Measurements from ENCODE around the gene BBS9.

Gene BBS9

DNA sequence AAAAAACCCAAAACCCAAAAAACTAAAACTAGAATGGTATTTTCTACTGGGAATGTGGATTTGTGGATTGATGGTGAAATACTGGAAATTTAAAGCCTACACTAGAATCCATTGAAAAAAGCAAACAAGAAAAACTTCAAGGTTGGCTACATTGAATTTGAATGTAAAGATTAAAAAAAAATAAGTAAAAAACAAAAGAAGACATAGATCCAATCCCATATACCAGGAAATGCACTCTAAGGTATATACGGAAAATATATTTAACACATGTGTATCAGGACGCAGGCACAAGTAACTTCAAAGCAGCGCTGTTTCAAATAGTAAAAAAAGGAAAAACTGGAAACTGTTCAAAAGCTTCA is 754 bp upstream of the BBS9 start:
- DNase-seq, result no peak

DNA sequence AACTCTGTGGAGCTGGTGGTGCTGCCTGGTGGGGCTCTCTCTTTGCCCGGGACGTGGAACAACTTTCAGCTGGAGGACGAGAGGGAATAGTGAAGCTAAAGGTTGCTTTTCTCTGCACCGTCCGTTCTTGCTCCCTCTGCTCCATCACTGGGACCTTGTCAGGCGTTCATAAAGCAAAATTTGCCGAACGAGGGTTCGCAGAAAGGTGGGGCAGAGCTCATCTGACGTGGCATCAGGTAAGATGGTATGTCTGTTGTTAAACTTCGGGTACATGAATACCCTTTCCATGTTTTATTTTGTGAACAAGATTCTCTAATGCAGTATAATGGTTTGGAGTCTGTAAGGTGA is 416 bp downstream of the BBS9 start:
- DNase-seq, result no peak

DNA sequence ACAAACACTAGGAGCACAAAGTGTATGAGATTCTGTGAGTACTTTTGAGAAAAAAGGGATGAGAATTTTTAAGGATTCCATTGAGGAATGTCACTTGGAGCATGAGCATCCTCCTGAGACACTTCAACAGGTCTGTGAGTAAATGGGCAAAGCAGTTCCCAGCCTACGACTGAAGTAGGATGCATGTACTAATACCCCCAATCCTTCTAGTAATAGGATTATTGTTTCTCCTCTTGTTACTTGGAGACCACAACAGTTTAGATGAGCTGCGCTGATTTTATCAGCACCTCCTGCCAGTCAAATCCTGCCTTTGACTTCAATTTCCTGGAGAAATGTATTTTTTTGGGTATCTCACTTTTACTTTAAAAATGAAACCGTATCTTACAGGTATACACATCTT is 820 bp downstream of the BBS9 start:
- no peak for DNase-seq

DNA sequence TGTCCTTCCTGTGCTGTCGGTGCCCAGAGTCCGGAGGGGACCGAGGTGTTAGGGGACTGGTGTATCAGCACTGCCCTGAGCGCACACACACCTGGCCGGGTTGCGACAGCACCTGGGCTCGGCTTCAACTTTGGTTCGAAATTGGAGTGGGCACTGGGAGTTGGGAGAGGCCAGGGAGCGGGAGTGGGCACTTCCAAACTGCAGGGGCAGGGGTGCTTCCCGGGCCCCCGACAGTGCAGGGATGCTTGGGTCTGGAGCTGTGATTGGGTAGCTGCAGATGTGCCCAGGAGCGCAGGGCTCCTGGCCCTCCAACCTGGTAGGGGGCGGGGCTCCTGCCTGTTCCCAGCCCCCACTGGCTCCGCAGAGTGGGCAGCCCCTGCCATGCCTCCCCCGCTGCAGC is 7.7 kb downstream of the BBS9 start:
- DNase-seq, result no peak

DNA sequence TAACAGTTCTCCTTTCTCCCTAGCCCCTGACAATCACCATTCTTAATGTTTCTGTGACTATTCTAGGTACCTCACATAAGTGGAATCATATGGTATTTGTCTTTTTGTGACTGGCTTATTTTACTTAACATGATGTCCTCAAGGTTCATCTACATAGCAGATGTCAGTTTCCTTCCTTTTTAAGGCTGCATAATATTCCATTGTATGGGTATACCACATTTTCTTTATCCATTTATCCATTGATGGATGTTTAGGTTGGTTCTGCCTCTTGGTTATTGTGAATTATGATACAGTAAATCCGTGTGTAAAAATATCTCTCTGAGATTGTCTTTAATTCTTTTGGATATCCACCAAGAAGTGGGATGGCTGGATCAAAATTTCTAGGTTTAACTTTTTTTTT is 13.2 kb downstream of the BBS9 start:
- DNase-seq, result no peak

DNA sequence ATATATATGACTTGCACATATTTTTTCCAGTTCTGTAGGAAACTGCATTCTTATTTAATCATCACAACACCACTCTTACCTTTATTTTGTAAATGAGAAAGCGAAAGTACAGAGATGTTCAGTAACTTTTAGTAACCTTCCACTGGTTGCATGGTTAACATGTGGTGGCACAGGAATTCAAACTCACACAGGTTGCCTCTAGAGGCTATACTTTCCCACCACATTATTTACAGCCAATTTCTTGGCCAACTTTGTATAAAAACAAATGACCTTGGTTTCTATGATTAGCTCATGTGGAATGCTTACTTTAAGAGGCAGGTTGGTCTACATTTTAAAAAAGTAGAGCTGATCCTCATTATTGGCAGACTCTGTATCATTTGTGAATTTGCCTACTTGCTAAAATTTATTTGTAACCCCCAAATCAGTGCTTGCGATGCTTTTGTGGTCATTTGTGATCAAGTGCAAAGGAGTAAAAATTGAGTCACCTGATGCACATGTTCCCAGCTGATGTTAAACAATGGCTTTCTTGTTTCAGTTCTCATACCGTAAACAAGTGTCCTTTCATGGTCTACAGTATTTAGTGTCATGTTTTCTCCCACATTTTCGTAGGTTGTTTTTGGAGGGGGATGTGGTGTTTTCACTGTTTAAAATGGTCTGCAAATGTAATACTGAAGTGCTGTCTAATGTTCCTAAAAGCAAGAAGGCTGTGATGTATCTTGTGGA is 14.8 kb downstream of the BBS9 start:
- DNase-seq, result no peak

DNA sequence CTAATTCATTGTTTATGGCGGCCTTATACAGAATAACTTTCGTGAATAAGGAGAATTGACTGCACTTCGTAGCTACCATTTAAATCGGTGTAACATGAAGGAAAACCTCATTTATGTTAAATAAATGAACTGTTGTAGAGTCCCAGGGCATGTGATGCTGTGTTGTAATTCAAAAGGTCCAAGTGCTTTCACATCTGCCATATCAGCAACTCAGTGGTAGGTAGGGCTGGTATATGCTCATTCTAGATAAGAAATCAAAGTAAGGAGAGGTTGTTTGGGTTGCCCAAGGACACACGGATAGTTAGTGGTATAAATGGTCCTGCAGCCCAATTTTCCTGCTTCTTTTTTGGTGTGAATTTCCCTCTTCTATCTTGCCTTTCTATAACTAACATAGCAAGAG is 15.8 kb downstream of the BBS9 start:
- DNase-seq, result no peak

DNA sequence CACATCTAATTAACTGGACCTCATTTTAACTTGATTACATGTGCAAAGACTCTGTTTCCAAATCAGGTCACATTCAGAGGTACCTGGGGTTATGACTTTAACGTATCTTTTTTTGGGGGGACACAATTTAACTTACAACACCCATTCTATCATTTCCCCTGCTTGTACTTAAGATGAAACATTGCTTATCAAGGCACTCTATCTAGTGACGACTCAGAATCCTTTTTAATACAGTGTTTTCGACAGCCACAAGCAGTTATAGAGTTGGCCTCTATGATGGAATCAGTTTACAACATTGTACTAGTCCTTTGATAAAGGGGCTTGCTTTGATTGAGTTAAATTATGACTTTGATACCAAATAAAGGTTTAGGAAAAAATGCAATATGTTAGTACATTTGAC is 22.7 kb downstream of the BBS9 start:
- DNase-seq, result no peak

DNA sequence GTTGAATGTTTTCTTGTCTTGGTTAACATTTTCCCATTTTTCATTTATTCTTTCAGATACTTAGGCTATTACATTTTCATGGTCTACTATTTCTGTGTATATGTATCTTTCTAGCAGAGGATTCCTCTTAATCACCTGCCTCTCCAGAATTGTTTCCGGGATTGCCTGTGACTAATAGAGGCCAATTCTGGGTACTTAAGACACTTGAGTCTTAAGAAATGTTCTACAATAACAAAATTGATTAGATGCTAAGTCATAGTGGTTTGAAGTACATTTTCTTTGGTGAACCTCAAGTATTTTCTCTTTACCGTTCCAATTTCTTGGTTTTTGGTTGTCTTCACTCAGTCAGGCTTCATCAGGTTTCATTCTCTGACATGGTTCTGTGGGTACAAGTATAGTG is 26.4 kb downstream of the BBS9 start:
- DNase-seq, result no peak

DNA sequence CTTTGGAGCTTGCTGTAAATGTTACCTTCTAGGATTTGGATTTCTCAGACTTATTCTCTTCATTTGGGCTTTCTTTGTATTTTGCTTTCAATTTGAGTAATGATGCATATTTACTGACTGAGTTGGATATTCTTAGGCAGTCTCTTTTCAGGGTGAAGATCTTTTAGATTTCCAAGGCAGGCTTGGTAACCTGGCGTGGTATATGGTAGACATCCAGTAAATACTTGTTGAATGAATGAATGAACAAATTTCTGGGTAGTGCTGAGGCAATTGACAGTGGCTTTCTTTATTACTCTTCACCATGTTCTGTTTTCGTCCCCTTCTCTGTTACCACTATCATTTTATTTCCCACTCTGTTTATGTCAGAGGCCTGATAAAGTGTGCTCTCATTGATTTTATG is 27.1 kb downstream of the BBS9 start:
- no peak for DNase-seq

DNA sequence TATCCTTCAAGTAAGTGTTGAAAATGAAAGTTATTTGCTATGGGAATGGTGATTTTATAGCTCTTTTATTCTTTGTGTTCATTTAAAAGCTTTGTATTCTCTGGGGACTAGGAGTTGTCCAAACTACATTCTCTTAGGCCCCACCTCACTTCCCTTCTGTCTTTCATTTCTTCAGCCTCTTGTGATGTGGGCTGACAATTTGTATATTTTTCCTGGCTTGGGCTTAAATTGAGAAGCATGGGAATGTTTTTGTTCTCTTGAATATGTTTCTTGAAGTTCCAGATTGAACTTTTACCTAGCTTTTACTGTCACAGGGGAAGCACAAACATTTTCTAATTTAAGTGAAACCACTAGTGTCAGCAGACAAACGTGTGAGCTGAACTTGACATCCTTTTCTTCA is 27.9 kb downstream of the BBS9 start:
- DNase-seq, result no peak

DNA sequence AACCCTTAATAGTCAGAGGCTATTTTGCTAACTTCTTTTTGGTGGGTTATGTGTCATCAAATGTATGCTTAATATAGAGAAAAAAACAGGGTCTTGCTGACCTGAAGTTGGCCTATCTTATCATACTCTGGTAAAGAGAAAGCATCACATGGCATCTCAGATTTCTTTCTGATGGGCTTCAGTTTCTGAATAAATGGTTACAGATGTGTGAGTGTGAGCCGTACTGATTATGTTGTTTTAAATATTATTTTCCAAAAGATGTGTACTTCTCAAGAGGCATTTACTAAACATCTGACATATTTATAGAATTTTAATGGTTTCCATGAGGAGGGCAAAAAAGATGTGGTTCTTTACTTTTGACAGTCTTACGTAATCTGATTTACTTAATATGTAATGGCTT is 28.4 kb downstream of the BBS9 start:
- DNase-seq, result no peak

DNA sequence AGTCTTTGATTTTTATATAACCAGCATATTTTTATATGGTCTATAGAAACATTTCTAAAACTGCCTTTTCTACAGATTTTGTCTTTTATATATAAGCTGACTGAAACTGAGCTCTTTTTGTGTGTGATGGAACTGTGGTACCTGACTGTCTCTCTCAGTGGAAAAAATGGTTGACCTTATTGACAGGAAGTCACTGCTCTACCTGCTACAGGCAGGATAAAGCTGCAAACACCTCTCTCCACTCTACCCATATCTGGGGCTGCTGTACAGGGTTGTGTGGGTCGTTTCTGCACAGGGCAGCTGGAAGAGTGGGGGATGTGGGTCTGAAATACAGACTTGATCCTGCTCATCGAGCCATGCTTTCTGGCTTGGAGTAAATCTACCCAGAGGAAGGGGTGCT is 48.5 kb downstream of the BBS9 start:
- DNase-seq, result no peak

DNA sequence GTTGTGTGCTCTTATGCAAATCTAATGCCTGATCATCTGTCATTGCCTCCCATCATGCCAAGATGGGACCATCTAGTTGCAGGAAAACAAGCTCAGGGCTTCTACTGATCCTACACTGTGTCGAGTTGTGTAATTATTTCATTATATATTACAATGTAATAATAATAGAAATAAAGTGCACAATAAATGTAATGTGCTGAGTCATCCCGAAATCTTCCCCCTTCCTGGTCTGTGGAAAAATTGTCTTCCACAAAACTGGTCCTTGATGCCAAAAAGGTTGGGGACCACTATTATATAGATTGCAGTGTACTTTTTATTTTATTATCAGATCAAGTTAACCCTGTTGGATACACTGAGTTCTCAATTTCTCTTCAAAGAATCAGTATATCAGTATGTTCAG is 50.2 kb downstream of the BBS9 start:
- DNase-seq, result no peak

DNA sequence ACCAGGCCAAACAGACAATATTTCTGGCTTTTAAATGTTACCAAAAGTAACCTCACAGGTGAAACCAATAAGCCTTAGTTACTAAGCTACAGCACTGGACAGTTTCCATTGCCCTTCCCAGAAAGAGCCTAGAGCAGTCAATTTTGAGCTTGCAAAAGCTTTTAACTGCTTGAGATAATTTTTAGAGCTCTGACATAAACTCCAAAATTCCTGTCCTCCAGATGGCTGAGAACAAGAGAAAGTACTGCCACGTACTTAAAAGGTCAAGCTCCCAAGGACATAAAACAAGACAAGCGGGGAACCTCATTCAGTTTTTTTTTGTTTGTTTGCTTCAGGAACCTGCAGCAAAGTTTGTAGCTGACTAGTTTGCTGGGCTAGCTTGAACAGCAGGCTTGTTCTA is 54.1 kb downstream of the BBS9 start:
- no peak for DNase-seq

DNA sequence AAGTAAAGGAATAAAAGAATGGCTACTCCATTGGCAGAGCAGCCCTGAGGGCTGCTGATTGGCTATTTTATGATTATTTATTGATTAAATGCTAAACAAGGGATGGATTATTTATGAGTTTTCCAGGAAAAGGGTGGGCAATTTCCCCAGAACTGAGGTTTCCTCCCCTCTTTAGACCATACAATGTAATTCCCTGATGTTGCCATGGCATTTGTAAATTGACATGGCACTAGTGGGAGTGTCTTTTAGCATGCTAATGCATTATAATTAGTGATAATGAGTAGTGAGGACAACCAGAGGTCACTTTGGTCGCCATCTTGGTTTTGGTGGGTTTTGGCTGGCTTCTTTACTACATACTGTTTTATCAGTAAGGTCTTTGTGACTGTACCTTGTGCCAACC is 55.5 kb downstream of the BBS9 start:
- DNase-seq, result no peak

DNA sequence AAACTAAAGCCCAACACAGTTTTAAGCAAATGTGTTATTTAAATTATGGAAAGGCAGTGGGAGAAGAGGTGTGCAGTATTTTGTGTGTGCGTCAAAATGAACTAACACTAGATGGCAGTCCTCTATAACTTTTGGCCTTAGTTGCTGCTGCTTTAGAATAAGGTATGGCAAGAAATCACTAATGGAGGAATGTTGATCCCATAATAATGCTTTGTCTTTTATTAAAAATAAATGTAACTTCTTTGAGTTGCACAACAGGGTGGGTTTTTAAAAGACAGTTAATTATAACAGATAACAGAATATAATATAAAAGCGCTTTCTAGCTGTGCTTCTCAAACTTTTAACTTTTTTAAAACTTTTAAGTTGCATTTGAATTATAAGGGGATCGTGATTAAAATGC is 56.4 kb downstream of the BBS9 start:
- DNase-seq, result no peak

DNA sequence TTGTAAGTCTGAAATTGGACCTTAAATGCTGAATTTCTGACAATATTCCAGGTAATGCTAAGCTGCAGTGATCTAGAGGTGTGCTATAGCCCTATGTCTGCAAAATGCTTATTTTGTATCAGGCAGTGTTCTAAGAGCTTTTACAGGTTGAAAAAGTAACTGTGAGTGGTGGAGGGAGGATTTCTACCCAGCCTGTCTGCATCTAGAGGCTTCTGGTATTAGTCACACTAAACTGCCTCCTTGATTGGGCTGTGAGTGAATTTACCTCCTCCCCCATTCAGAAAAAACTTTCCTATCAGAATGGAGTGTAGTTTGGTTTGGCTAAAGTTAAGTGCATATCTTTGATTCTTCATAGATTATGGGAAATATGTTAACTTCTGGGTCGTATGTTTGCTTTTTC is 56.8 kb downstream of the BBS9 start:
- no peak for DNase-seq

DNA sequence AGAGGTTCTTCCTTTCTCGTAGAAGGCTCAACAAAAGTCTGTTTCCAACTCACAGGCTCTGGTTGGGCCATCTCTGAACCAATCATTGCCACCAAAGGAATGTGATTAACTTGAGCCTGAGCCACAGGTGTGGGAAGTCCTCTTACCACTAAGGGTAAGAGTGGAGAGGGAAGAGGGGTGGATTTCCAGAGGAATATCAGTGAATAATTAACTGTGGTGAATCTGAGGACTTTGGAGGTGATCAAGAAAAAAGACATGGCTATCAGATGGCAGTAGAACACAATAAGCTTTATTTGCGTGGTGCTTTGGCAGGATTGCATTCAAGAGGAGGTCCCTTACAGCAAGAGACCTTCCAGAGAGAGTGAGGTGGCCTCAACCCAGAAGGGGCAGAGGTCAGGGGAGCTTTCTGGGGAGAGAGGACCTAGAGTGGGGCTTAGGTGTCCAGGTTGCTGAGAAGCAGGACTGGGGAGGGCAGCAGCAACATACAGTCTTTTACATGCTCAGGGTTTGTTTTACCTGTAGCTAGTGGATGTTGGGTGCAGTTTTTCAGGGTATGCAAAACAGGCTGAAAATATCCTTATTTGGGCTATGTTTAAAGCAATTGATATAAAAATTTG is 61.4 kb downstream of the BBS9 start:
- no peak for DNase-seq

DNA sequence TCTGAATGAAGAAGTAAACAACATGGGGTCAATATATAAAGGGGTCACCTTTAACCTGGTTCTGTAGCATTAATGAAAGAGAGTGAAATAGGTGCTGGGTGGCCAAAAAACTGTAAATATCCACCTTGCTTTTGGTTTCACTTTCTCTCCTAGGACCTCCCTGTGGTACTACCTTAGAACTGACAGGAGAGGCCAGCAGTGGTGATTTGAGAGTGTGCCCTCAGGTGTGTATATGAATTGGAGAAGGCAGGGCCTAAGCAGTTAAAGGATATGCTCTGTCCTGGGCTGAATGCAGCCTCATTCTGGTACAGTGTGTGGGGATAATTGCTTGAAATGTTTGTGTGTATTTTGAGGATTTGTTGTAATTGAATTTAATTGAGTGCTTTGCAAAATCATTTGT is 62.0 kb downstream of the BBS9 start:
- DNase-seq, result no peak

DNA sequence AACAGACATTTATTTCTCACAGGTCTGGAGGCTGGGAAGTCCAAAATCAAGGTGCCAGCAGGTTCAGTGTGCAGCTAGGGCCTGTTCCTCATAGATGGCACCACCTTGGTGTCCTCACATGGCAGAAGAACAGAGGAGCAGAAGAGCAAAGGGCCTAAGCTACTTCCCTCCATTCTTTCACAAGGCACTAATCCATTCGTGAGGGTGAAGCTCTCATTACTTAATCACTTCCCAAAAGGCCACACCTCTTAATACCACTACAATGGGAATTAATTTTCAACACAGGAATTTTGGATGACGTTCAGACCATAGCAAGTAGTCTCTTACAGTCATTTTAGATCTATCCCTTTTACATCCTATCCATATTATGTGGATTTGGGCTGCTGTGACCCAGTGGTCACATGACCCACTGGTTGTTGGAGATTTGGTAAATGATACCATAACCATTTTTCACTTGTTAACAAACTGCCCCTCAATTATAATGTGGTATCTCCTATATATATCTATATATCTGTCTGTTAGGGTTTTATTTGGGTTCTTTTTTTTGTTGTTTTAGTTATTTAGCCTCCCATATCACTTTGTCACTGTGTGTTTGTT is 63.4 kb downstream of the BBS9 start:
- DNase-seq, result no peak

DNA sequence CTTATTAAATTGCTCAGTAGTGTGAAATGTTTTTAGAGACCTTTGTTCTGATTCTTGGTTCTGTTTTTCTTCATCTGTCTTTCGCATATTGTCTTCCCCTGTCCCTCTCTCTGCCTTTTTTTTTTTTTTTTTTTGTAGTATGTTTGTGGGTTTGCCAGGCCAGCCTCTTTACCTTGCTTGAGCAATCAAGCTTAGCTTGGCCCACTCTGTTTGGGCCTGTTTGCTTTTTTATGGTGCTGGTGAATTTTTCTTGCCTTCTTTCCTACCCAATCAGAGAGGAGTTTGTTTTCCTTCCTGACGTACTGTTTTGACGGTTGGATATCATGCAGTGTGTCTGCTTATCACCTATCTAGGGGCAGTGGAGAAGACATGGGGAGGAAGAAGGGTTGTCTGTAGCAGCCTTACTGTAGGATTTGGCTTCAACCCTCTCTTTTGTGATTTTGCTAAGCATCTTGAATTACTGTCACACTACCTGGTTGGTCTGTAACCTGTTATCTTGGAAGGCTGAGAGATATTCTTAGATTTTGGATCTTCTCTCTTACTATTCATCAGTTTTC is 64.0 kb downstream of the BBS9 start:
- DNase-seq, result no peak

DNA sequence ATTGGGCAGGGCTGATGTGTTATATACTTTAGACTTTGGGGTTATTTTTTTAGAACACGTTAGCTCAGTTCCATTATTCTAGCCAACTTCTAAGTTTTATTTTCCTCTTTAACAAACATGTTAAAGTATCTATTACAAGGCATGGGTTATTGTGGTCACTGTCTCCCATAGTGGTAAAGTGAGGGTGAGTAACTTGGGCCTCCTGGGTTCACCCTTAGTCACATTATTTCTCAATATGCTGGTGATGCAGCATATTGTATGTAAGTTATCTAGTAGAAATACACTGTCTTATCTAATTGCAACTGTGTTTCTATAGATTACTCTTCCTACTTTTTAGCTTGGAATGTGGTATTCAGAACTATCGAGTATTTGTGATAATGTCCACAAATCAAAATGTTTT is 65.9 kb downstream of the BBS9 start:
- DNase-seq, result no peak

DNA sequence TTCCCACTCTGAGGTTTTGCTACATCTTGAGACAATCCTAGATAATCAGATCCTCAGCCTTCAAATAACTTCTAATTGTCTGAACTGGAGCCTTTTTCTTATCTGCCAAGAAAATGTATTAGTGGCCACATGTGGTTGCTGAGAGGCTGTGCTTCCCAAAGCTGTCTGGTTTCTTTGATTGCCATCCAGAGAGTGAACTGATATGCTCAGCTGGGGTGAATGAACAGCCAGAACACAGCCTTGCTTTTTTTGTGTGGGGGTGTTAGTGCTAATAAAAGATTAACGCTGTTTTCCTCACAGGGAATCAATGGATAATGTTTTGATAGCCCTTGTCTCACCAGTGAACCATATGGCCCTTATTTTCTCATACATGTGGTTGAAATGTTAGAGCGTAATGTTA is 66.9 kb downstream of the BBS9 start:
- no peak for DNase-seq

DNA sequence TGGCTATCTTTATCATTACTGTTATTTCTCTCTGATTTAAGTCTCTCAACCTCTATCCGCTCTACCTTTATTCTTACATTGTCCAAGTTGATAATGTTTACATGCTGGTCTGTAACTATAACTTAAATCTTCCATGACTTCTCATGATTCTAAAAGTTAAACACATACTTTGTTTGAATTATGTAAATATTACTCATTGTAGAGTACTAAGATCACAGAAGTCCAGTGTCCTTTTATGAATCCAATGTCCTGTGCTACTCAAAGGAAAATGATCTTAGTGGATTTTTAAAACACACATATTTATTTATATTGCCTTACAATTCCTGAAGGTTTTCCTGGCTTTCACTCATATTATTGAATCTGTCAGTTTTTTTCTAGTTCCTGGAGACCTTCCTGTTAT is 70.9 kb downstream of the BBS9 start:
- DNase-seq, result no peak

All from femur (tissue), 1 donor.